ENCODE results near the gene UBTD1. TPM values are rescaled to one million over a fixed set of nuclear protein-coding genes. Genes with fewer than 3 reads are reported as not detected.
A peak's percentile ranks its signal among the peaks of the same experiment; 100 is the strongest.
"Not testable (repeated sequence)": the region's sequence is repeated elsewhere in the genome, so short reads cannot be mapped to it uniquely, and the experiment has no call there.

Gene UBTD1
- total RNA-seq, 1 experiment from 2014 or later = 9.3 TPM

- TF ChIP-seq, protein P1, sequence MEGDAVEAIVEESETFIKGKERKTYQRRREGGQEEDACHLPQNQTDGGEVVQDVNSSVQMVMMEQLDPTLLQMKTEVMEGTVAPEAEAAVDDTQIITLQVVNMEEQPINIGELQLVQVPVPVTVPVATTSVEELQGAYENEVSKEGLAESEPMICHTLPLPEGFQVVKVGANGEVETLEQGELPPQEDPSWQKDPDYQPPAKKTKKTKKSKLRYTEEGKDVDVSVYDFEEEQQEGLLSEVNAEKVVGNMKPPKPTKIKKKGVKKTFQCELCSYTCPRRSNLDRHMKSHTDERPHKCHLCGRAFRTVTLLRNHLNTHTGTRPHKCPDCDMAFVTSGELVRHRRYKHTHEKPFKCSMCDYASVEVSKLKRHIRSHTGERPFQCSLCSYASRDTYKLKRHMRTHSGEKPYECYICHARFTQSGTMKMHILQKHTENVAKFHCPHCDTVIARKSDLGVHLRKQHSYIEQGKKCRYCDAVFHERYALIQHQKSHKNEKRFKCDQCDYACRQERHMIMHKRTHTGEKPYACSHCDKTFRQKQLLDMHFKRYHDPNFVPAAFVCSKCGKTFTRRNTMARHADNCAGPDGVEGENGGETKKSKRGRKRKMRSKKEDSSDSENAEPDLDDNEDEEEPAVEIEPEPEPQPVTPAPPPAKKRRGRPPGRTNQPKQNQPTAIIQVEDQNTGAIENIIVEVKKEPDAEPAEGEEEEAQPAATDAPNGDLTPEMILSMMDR (IDR thresholded peaks at IDR 0.05; ENCODE audit: unreplicated experiment) = no peak
- Mint-ChIP-seq H3K4me1 (ENCODE audit: low read depth, unreplicated experiment) (peaks cover 45% of the 10 kb centered on the region), H3K27me3 (ENCODE audit: unreplicated experiment) (no peaks in the 10 kb centered on the region), H3K36me3 (ENCODE audit: insufficient read depth, unreplicated experiment) (peaks cover 4% of the 10 kb centered on the region), H3K9me3 (ENCODE audit: low read depth, unreplicated experiment) (no peaks in the 10 kb centered on the region), H3K27ac (ENCODE audit: unreplicated experiment) (peak overlapping the region; percentile 73), H3K4me3 (ENCODE audit: low read depth, unreplicated experiment) (no peak overlapping the region)
- DNase-seq = peak; percentile 84
- intact Hi-C loops (cut with micrococcal nuclease; ENCODE audit: unreplicated experiment) = no loop called here
- BruUV-seq (replicated peaks) = no TSS peak
- CTCF ChIA-PET = interaction anchor here (0.6 to 2.4 kb wide), 4 partner anchors 9 to 151 kb away, joined by 3 to 7 read pairs (median 4); partner anchors contain the start of gene HOGA1
These were observed 75.8 kb downstream of the UBTD1 start for GRCh38 chr10:97574374-97575126.

- TF ChIP-seq, protein P1 (IDR thresholded peaks at IDR 0.05; ENCODE audit: unreplicated experiment) = no peak
- Mint-ChIP-seq H3K4me1 (ENCODE audit: low read depth, unreplicated experiment) (peaks cover 51% of the 10 kb centered on the region), H3K27ac (ENCODE audit: unreplicated experiment) (peak overlapping the region; percentile 73), H3K4me3 (ENCODE audit: low read depth, unreplicated experiment) (no peak overlapping the region), H3K9me3 (ENCODE audit: low read depth, unreplicated experiment) (no peaks in the 10 kb centered on the region), H3K27me3 (ENCODE audit: unreplicated experiment) (no peaks in the 10 kb centered on the region), H3K36me3 (ENCODE audit: insufficient read depth, unreplicated experiment) (peaks cover 4% of the 10 kb centered on the region)
- intact Hi-C loops (cut with micrococcal nuclease; ENCODE audit: unreplicated experiment) = no loop called here
- BruUV-seq (replicated peaks) = no TSS peak
- CTCF ChIA-PET = interaction anchor here (0.6 to 2.4 kb wide), 3 partner anchors 9 to 111 kb away, joined by 3 to 7 read pairs (median 4); partner anchors contain the start of gene HOGA1
- DNase-seq = no peak
These were observed 76.5 kb downstream of the UBTD1 start for GRCh38 chr10:97575127-97575668.

GRCh38 chr10:97576487-97576886 lies 77.8 kb downstream of the UBTD1 start:
- CTCF ChIA-PET; intact Hi-C loops (cut with micrococcal nuclease; ENCODE audit: unreplicated experiment); H3K27ac Mint-ChIP-seq (ENCODE audit: unreplicated experiment); BruUV-seq (replicated peaks); DNase-seq; H3K9me3 Mint-ChIP-seq (ENCODE audit: low read depth, unreplicated experiment); H3K36me3 Mint-ChIP-seq (ENCODE audit: insufficient read depth, unreplicated experiment); H3K4me3 Mint-ChIP-seq (ENCODE audit: low read depth, unreplicated experiment); H3K27me3 Mint-ChIP-seq (ENCODE audit: unreplicated experiment): not testable (repeated sequence)
- peaks cover 51% of the 10 kb centered on the region for H3K4me1 Mint-ChIP-seq (ENCODE audit: low read depth, unreplicated experiment)

DNA sequence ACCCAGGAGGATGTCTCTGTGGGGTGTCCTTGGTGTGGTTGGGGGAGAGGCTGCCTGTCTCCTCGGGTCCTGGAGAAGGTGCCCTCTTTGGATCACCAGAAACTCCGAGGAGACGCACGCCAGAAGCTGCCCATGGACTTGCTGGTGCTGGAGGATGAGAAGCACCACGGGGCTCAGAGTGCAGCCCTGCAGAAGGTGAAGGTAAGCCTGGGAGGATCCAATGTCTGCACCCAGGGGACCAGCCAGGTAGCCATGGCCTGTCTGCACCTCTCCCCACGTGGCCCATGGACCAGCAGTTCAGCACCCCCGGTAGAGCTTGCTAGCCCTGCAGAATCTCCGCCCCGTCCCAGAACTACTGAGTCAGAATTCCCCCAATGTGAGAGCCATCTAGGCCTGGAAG lies 79.0 kb downstream of the UBTD1 start:
- Mint-ChIP-seq H3K27me3 (ENCODE audit: unreplicated experiment) (no peaks in the 10 kb centered on the region), H3K4me3 (ENCODE audit: low read depth, unreplicated experiment) (no peak overlapping the region), H3K36me3 (ENCODE audit: insufficient read depth, unreplicated experiment) (no peaks in the 10 kb centered on the region), H3K9me3 (ENCODE audit: low read depth, unreplicated experiment) (no peaks in the 10 kb centered on the region), H3K4me1 (ENCODE audit: low read depth, unreplicated experiment) (peaks cover 41% of the 10 kb centered on the region), H3K27ac (ENCODE audit: unreplicated experiment) (no peak overlapping the region)
- TF ChIP-seq, protein P1 (IDR thresholded peaks at IDR 0.05; ENCODE audit: unreplicated experiment) = no peak
- CTCF ChIA-PET = no interaction called here
- DNase-seq = no peak
- BruUV-seq (replicated peaks) = no TSS peak
- intact Hi-C loops (cut with micrococcal nuclease; ENCODE audit: unreplicated experiment) = no loop called here
